SK-N-SH treated with all-trans-retinoic acid at 6 μM for 48 hours (cell line): ENCODE data around the gene TMEM121B.

Experiments used
- ATAC-seq: fragments of 200-7000 bp; cut with Tn5 transposase; 3 replicates; pipeline ENCODE4 v1.9.1; 2020; ENCODE audit warnings: mild to moderate bottlenecking, moderate library complexity
- ARNTL ChIP-seq: fragments of 450-650 bp; formaldehyde crosslinking; IDR thresholded peaks from 2 replicates; pipeline ENCODE4 v1.5.0; 2020; ENCODE audit warnings: low read depth, mild to moderate bottlenecking, moderate library complexity, borderline replicate concordance
- BACH2 ChIP-seq: fragments of 250-450 bp; sonication (Bioruptor Pico); IDR thresholded peaks from 2 replicates; pipeline ENCODE4 v1.9.0; 2021; ENCODE audit warnings: mild to moderate bottlenecking, borderline replicate concordance
- CSDC2 ChIP-seq: fragments of 250-450 bp; sonication (Bioruptor Pico); IDR thresholded peaks from 2 replicates; pipeline ENCODE4 v1.5.0; 2020; ENCODE audit warnings: mild to moderate bottlenecking, moderate library complexity
- ESRRG ChIP-seq: fragments of 250-450 bp; sonication (Bioruptor Pico); IDR thresholded peaks from 2 replicates; pipeline ENCODE4 v1.6.1; 2021; ENCODE audit warnings: mild to moderate bottlenecking
- GLIS3 ChIP-seq: fragments of 250-450 bp; sonication (Bioruptor Pico); IDR thresholded peaks from 2 replicates; pipeline ENCODE4 v1.5.0; 2020; ENCODE audit warnings: mild to moderate bottlenecking, moderate library complexity
- ISL1 ChIP-seq: fragments of 250-450 bp; sonication (Bioruptor Pico); IDR thresholded peaks from 2 replicates; pipeline ENCODE4 v2.1.2; 2022; ENCODE audit warnings: mild to moderate bottlenecking, moderate library complexity
- OSR1 ChIP-seq: fragments of 250-450 bp; sonication (Bioruptor Pico); IDR thresholded peaks from 2 replicates; pipeline ENCODE4 v1.8.0; 2022; ENCODE audit warnings: moderate library complexity, mild to moderate bottlenecking, inconsistent platforms
- PPARA ChIP-seq: fragments of 250-450 bp; sonication (Bioruptor Pico); IDR thresholded peaks from 2 replicates; pipeline ENCODE4 v1.5.0; 2020; ENCODE audit warnings: mild to moderate bottlenecking, borderline replicate concordance
- RARB ChIP-seq: fragments of 250-450 bp; sonication (Bioruptor Pico); IDR thresholded peaks from 2 replicates; pipeline ENCODE4 v1.8.0; 2021; ENCODE audit warnings: mild to moderate bottlenecking, moderate library complexity
- SNAI2 ChIP-seq: fragments of 250-450 bp; sonication (Bioruptor Pico); IDR thresholded peaks from 2 replicates; pipeline ENCODE4 v1.5.0; 2020; ENCODE audit warnings: mild to moderate bottlenecking, moderate library complexity
- TCF4 ChIP-seq: fragments of 250-450 bp; sonication (Bioruptor Pico); IDR thresholded peaks from 2 replicates; pipeline ENCODE4 v1.8.0; 2021; ENCODE audit warnings: mild to moderate bottlenecking, moderate library complexity, borderline replicate concordance
- TOX ChIP-seq: fragments of 250-450 bp; sonication (Bioruptor Pico); IDR thresholded peaks from 2 replicates; pipeline ENCODE4 v1.8.0; 2021; ENCODE audit warnings: mild to moderate bottlenecking, moderate library complexity, borderline replicate concordance
- TSHZ2 ChIP-seq: fragments of 250-450 bp; sonication (Bioruptor Pico); IDR thresholded peaks from 2 replicates; pipeline ENCODE4 v1.5.0; 2020; ENCODE audit warnings: mild to moderate bottlenecking, moderate library complexity
- ZC3H10 ChIP-seq: fragments of 250-450 bp; sonication (Bioruptor Pico); IDR thresholded peaks from 2 replicates; pipeline ENCODE4 v1.5.1; 2021; ENCODE audit warnings: mild to moderate bottlenecking, moderate library complexity
- ZFP3 ChIP-seq: fragments of 250-450 bp; sonication (Bioruptor Pico); IDR thresholded peaks from 2 replicates; pipeline ENCODE4 v1.5.0; 2020; ENCODE audit warnings: mild to moderate bottlenecking, moderate library complexity
- ZFP30 ChIP-seq: fragments of 450-650 bp; formaldehyde crosslinking; IDR thresholded peaks from 2 replicates; pipeline ENCODE4 v1.5.0; 2022; ENCODE audit warnings: mild to moderate bottlenecking, moderate library complexity
- ZNF70 ChIP-seq: fragments of 450-650 bp; formaldehyde crosslinking; IDR thresholded peaks from 2 replicates; pipeline ENCODE4 v1.5.0; 2020; ENCODE audit warnings: mild to moderate bottlenecking, moderate library complexity
- ZNF8 ChIP-seq: fragments of 450-650 bp; formaldehyde crosslinking; IDR thresholded peaks from 2 replicates; pipeline ENCODE4 v1.5.0; 2020; ENCODE audit warnings: mild to moderate bottlenecking, moderate library complexity
- TF ChIP-seq, protein P1 (sequence below): fragments of 250-450 bp; sonication (Bioruptor Pico); IDR thresholded peaks from 2 replicates; pipeline ENCODE4 v1.5.1; 2020; ENCODE audit warnings: low read depth, mild to moderate bottlenecking, moderate library complexity
- TF ChIP-seq, protein P2 (sequence below): fragments of 250-450 bp; sonication (Bioruptor Pico); IDR thresholded peaks from 2 replicates; pipeline ENCODE4 v1.5.1; 2021; ENCODE audit warnings: mild to moderate bottlenecking, moderate library complexity
- TF ChIP-seq, protein P3 (sequence below): fragments of 250-450 bp; sonication (Bioruptor Pico); IDR thresholded peaks from 2 replicates; pipeline ENCODE4 v1.8.0; 2021; ENCODE audit warnings: low read depth, mild to moderate bottlenecking, moderate library complexity, borderline replicate concordance

Gene TMEM121B

GRCh38 chr22:17106785-17107546, 14.2 kb downstream of the TMEM121B start:
- no peak for TF ChIP-seq ZNF8 (CRISPR knock-in tag)
- no peak for TF ChIP-seq BACH2
- TF ChIP-seq ISL1 (CRISPR knock-in tag), result no peak
- TF ChIP-seq ESRRG, result no peak
- no peak for TF ChIP-seq OSR1 (CRISPR knock-in tag)
- TF ChIP-seq, protein P1, sequence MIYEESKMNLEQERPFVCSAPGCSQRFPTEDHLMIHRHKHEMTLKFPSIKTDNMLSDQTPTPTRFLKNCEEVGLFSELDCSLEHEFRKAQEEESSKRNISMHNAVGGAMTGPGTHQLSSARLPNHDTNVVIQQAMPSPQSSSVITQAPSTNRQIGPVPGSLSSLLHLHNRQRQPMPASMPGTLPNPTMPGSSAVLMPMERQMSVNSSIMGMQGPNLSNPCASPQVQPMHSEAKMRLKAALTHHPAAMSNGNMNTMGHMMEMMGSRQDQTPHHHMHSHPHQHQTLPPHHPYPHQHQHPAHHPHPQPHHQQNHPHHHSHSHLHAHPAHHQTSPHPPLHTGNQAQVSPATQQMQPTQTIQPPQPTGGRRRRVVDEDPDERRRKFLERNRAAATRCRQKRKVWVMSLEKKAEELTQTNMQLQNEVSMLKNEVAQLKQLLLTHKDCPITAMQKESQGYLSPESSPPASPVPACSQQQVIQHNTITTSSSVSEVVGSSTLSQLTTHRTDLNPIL (CRISPR knock-in tag), result no peak
- TF ChIP-seq, protein P2, sequence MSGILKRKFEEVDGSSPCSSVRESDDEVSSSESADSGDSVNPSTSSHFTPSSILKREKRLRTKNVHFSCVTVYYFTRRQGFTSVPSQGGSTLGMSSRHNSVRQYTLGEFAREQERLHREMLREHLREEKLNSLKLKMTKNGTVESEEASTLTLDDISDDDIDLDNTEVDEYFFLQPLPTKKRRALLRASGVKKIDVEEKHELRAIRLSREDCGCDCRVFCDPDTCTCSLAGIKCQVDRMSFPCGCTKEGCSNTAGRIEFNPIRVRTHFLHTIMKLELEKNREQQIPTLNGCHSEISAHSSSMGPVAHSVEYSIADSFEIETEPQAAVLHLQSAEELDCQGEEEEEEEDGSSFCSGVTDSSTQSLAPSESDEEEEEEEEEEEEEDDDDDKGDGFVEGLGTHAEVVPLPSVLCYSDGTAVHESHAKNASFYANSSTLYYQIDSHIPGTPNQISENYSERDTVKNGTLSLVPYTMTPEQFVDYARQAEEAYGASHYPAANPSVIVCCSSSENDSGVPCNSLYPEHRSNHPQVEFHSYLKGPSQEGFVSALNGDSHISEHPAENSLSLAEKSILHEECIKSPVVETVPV, result no peak
- no peak for TF ChIP-seq ZFP30 (CRISPR knock-in tag)
- TF ChIP-seq, protein P3, sequence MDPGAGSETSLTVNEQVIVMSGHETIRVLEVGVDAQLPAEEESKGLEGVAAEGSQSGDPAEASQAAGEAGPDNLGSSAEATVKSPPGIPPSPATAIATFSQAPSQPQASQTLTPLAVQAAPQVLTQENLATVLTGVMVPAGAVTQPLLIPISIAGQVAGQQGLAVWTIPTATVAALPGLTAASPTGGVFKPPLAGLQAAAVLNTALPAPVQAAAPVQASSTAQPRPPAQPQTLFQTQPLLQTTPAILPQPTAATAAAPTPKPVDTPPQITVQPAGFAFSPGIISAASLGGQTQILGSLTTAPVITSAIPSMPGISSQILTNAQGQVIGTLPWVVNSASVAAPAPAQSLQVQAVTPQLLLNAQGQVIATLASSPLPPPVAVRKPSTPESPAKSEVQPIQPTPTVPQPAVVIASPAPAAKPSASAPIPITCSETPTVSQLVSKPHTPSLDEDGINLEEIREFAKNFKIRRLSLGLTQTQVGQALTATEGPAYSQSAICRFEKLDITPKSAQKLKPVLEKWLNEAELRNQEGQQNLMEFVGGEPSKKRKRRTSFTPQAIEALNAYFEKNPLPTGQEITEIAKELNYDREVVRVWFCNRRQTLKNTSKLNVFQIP, result no peak
- no peak for TF ChIP-seq PPARA (CRISPR knock-in tag)
- no peak for TF ChIP-seq GLIS3
- TF ChIP-seq TOX, result no peak
- TF ChIP-seq SNAI2 (CRISPR knock-in tag), result no peak
- no peak for ATAC-seq

GRCh38 chr22:17106161-17106784, 14.9 kb downstream of the TMEM121B start:
- ATAC-seq, result 0 out of 3 replicates have a peak, but pooled peaks have one; percentile 25
- no peak for TF ChIP-seq TCF4 (CRISPR knock-in tag)
- no peak for TF ChIP-seq RARB (CRISPR knock-in tag)
- no peak for TF ChIP-seq BACH2
- TF ChIP-seq CSDC2 (CRISPR knock-in tag), result no peak
- no peak for TF ChIP-seq OSR1 (CRISPR knock-in tag)
- no peak for TF ChIP-seq ZFP30 (CRISPR knock-in tag)
- TF ChIP-seq TOX, result no peak
- TF ChIP-seq, protein P1 (CRISPR knock-in tag), result no peak
- TF ChIP-seq, protein P3, result no peak
- TF ChIP-seq TSHZ2 (CRISPR knock-in tag), result no peak
- no peak for TF ChIP-seq PPARA (CRISPR knock-in tag)
- no peak for TF ChIP-seq ZFP3
- TF ChIP-seq, protein P2, result no peak
- TF ChIP-seq ARNTL (CRISPR knock-in tag), result no peak
- no peak for TF ChIP-seq ZNF8 (CRISPR knock-in tag)
- TF ChIP-seq ZNF70 (CRISPR knock-in tag), result no peak
- TF ChIP-seq ESRRG, result no peak
- TF ChIP-seq GLIS3, result no peak
- no peak for TF ChIP-seq ZC3H10 (CRISPR knock-in tag)
